Heart left ventricle (tissue), 16 donors: ENCODE data around the gene TMEM126A. TPM values are rescaled to one million over a fixed set of nuclear protein-coding genes. Genes with fewer than 3 reads are reported as not detected.

ENCODE experiments used
- ATAC-seq, 4 donors: fragments of 200-7000 bp; cut with Tn5 transposase; one replicate each; pipeline ENCODE4 v1.9.1; 2020 to 2022; ENCODE audit warnings: moderate library complexity in 4 of 4, mild to moderate bottlenecking in 3 of 4, moderate number of reproducible peaks in 1 of 4
- DNase-seq, 5 donors: peaks; one replicate each; pipeline ENCODE4 v3.0.0-alpha.2; 2020
- H3K27ac ChIP-seq, 12 donors: fragments of 200-600 bp; sonication (generic) in 4 of 12; one replicate each; pipeline versions ENCODE4 v1.5.0 to v1.8.0; 2016 to 2022; ENCODE audit warnings: mild to moderate bottlenecking in 2 of 12
- H3K27me3 ChIP-seq, 9 donors: fragments of 200-600 bp; sonication (generic) in 2 of 9; one replicate each; pipeline versions ENCODE4 v1.5.1 to v1.8.0; 2016 to 2022; ENCODE audit warnings: mild to moderate bottlenecking in 3 of 9
- H3K36me3 ChIP-seq, 9 donors: fragments of 200-600 bp; sonication (generic) in 2 of 9; one replicate each; pipeline versions ENCODE4 v1.5.0 to v1.8.0; 2018 to 2022; ENCODE audit warnings: mild to moderate bottlenecking in 2 of 9
- H3K4me1 ChIP-seq, 12 donors: fragments of 200-600 bp; sonication (generic) in 4 of 12; one replicate each; pipeline versions ENCODE4 v1.5.0 to v1.8.0; 2016 to 2022; ENCODE audit warnings: mild to moderate bottlenecking in 3 of 12
- H3K4me3 ChIP-seq, 12 donors: fragments of 200-600 bp; sonication (generic) in 4 of 12; one replicate each; pipeline versions ENCODE4 v1.5.0 to v1.8.0; 2017 to 2022; ENCODE audit warnings: mild to moderate bottlenecking in 9 of 12, moderate library complexity in 4 of 12
- H3K9me3 ChIP-seq, 12 donors: fragments of 200-600 bp; sonication (generic) in 4 of 12; one replicate each; pipeline versions ENCODE4 v1.5.0 to v1.8.0; 2016 to 2022; ENCODE audit warnings: mild to moderate bottlenecking in 1 of 12
- POLR2A ChIP-seq, 2 donors: fragments of 450-650 bp; IDR thresholded peaks; one replicate each; pipeline ENCODE4 v1.6.1; 2017; ENCODE audit warnings: antibody characterized with exemption in 2 of 2, mild to moderate bottlenecking in 2 of 2, moderate library complexity in 2 of 2
- WGBS, 4 donors: extraction: QIAGEN DNeasy Blood & Tissue Kit in 2 of 4; methylation state at CpG; one replicate each; pipeline versions ENCODE4 v1.1.5 to v1.1.7; 2013 to 2018; 5-methylcytosine and 5-hydroxymethylcytosine counted together
- intact Hi-C, 10 donors: fragments of 100-400 bp; cut with DNase I; formaldehyde crosslinking; loops; one replicate each; pipeline versions ENCODE4 v1.11.1 to v1.14.2; 2022
- polyA plus RNA-seq, 2 donors: library from polyadenylated mRNA; stranded (reverse); fragments of 200-250 nt; gene quantifications; one replicate each; pipeline ENCODE4 v1.2.3, GENCODE V29; 2013
- total RNA-seq, 9 donors: library from RNA; depleted of rRNA in 2 of 9; stranded (reverse); fragments of >200 nt in 2 of 9; fragmentation: NEBNext Ultra II Directional in 3 of 9; extraction: Animal tissue kit (Norgen Biotek cat#: 25700) in 3 of 9; gene quantifications; one replicate each; pipeline versions ENCODE4 v1.1.0 to v1.2.4, GENCODE V29; 2016 to 2023
- TF ChIP-seq, protein P1 (sequence below), 12 donors: fragments of 200-600 bp; sonication (generic) in 4 of 12; IDR thresholded peaks; one replicate each; pipeline versions ENCODE4 v1.5.0 to v1.8.0; 2018 to 2022; ENCODE audit warnings: antibody characterized with exemption in 12 of 12, mild to moderate bottlenecking in 5 of 12
- donor health status: ischemic (EF 13 %, LVEDD 7.1; RV severe dilation, severe dysfunction).
- donor health status: healthy with polysubstance abuse.
- donor health status: DM: no; HTN: yes; CAD: no.
- donor health status: DM: no; HTN: no; CAD: no.
- donor health status: ischemic (EF 25% LVEDD 6.9; RV normal size, moderate dysfunction).
- donor health status: ischemic (EF 25% LVEDD 5.7; RV mildly dilated, moderate dysfunction).
- donor health status: healthy.
- donor health status: DM: yes; HTN: yes; CAD: no.
- donor health status: ischemic (EF 35%, LVEDD 5.7; RV mildly dilated, moderate dysfunction).
- donor health status: nonischemic (EF 11% LVEDD 7.7; RV severe dilation, severe dysfunction).
- donor health status: DM: yes; HTN: yes; CAD: no.
- donor health status: PGD.
- donor health status: ischemic (EF 29% LVEDD 5.4; RV normal size, mild dysfunction).
- donor health status: nonischemic (EF 23%, LVEDD 6.1; RV moderate dilation, normal function).

The TMEM126A gene
- total and polyA plus RNA-seq, 11 donors: 36.3 to 209 (median 73.1) TPM

DNA sequence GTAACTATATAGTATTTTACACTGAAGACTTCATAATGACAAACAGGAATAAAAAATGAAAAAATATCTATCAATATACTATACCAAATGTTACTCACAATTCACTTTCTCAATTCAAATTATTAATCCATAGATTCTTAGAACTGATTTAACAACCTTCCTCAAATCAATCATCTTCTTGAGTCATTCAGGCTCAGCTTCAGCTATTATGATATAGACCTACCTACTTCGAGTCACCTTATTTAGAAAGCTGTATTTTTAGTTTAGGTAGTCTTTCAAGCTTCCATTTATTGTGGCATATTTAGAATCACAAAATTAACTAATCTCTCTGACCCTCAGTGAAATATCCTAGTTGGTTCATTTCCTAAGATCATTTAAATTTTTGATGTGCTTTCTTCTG lies 9.0 kb downstream of the TMEM126A start:
- DNase-seq (no peak), ATAC-seq (no peak)
- H3K9me3 ChIP-seq: no peaks in the 10 kb centered on the region
- peaks cover 0 to 51% (median 43%) of the 10 kb centered on the region in 12 donors for H3K4me1 ChIP-seq
- 81 to 88% (median 86%) methylated on average over 1 of the region's 1 CpG for WGBS, 4 donors
- intact Hi-C loops: no loop called here
- H3K4me3 ChIP-seq: no peak overlapping the region
- TF ChIP-seq, protein P1, sequence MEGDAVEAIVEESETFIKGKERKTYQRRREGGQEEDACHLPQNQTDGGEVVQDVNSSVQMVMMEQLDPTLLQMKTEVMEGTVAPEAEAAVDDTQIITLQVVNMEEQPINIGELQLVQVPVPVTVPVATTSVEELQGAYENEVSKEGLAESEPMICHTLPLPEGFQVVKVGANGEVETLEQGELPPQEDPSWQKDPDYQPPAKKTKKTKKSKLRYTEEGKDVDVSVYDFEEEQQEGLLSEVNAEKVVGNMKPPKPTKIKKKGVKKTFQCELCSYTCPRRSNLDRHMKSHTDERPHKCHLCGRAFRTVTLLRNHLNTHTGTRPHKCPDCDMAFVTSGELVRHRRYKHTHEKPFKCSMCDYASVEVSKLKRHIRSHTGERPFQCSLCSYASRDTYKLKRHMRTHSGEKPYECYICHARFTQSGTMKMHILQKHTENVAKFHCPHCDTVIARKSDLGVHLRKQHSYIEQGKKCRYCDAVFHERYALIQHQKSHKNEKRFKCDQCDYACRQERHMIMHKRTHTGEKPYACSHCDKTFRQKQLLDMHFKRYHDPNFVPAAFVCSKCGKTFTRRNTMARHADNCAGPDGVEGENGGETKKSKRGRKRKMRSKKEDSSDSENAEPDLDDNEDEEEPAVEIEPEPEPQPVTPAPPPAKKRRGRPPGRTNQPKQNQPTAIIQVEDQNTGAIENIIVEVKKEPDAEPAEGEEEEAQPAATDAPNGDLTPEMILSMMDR (IDR thresholded peaks at IDR 0.05): no peak
- TF ChIP-seq POLR2A (IDR thresholded peaks at IDR 0.05): no peak
- H3K27ac ChIP-seq: no peak overlapping the region
- H3K36me3 ChIP-seq: peaks cover 0 to 96% (median 75%) of the 10 kb centered on the region in 9 donors
- H3K27me3 ChIP-seq: no peaks in the 10 kb centered on the region

DNA sequence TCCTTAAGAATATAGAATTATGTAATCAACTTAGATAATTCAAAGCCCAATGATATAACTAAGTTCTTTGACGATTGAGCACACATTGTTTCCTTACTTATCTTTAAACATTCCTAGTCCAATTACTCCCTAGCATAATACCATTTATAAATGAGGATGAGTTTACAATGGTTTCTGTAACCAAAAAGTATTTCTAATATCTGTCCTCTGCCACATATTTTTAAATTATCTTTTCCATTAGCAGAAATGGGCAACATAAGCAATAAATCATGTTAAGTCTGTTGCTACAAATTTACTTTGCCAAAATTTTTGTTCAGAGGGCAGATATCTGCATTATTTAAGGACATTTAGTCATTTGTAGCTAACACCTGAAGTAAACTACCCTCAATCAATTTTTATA lies 10.4 kb downstream of the TMEM126A start:
- WGBS, 4 donors: 20 to 29% (median 24%) methylated on average over 1 of the region's 1 CpG
- Histone ChIP-seq H3K36me3 (peaks cover 0 to 98% (median 85%) of the 10 kb centered on the region in 9 donors), H3K4me3 (no peak overlapping the region), H3K27me3 (no peaks in the 10 kb centered on the region), H3K9me3 (no peaks in the 10 kb centered on the region), H3K27ac (no peak overlapping the region), H3K4me1 (peaks cover 0 to 61% (median 56%) of the 10 kb centered on the region in 12 donors)
- ATAC-seq: no peak
- DNase-seq: no peak
- intact Hi-C loops: no loop called here
- TF ChIP-seq, protein P1 (IDR thresholded peaks at IDR 0.05): no peak
- no peak for TF ChIP-seq POLR2A (IDR thresholded peaks at IDR 0.05)

DNA sequence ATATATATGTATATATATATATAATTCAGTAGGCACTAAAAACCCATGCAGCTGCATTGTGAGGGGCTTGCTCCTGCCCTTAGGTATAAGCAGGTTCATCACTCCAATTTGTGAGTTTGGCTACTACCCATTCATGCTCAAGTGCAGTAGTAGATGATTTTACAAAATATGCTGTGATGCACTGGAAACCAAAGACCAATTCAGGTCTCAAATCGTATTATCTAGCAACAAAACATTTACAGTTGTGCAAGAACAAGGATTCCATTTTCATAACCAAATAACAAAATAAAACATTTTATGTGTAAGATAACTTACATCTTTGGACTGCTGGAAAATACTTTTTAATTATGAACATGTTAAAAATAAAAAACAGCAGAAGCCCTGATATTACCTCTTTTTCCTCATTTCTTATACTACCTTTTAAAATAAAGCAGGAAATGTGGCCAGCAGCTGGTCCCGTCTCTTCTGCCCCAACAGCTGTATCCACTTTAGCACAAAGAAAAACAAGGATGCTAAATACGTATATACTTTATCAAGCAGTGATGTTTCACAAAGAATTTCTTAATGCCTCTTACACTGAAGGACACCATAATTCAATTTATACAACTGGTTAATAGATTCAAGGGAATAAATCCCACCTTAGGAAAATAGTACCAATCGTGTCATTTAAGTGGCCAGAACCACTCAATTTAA lies 14.4 kb downstream of the TMEM126A start:
- peaks cover 0 to 66% (median 59%) of the 10 kb centered on the region in 12 donors for H3K4me1 ChIP-seq
- DNase-seq (no peak), ATAC-seq (no peak)
- intact Hi-C loops: loop anchor here in 8 of 10 donors (2.0 to 10.0 kb wide), 3 partner anchors 13 to 67 kb away; partner anchors contain the start of genes DLG2 (in 6 of the 8) and TMEM126B (in 6 of the 8)
- 5 to 10% (median 8%) methylated on average over 4 of the region's 4 CpGs for WGBS, 4 donors
- peak overlapping the region in 1 of 12 donors; percentile 96 for H3K27ac ChIP-seq
- no peaks in the 10 kb centered on the region for H3K9me3 ChIP-seq
- peak overlapping the region; percentile 71 to 94 (median 88) for H3K4me3 ChIP-seq
- H3K27me3 ChIP-seq: no peaks in the 10 kb centered on the region
- TF ChIP-seq, protein P1 (IDR thresholded peaks at IDR 0.05): no peak
- no peak for TF ChIP-seq POLR2A (IDR thresholded peaks at IDR 0.05)
- H3K36me3 ChIP-seq: peaks cover 0 to 62% (median 47%) of the 10 kb centered on the region in 9 donors

DNA sequence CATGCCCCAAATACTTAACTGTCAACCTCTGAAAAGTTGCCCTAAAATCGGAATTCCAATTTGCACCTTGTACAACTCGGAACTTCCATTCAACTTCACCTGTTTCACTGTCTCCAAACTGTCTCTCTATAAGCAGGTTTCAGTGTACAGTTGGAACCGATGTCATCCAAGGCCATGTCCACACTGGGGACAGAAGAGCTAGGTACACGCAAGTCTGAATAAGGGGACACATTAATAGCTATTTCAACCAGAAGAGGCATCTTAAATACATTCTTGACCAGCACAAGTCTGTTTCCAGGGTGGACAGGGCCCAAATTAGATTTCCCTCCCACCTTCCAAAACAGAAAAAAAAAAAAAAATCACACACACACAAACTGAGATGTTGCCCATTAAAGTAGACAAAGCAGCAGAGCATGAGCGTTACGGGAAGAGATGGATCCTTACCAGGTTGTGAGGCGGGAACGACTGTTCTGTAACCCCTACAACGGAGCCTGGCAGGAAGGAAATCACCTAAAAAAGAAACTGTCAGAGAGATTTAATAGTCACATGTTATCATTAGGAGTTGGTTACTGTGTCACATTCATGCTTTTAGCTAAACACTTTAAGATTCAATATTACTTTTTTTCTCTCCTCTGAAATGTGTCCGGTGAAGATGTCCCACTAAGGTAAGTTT lies 15.4 kb downstream of the TMEM126A start:
- no peaks in the 10 kb centered on the region for H3K9me3 ChIP-seq
- no peak for ATAC-seq
- intact Hi-C loops: loop anchor here in 8 of 10 donors (2.0 to 10.0 kb wide), 3 partner anchors 14 to 68 kb away; partner anchors contain the start of genes DLG2 (in 6 of the 8) and TMEM126B (in 6 of the 8)
- peaks cover 0 to 51% (median 38%) of the 10 kb centered on the region in 9 donors for H3K36me3 ChIP-seq
- H3K4me3 ChIP-seq: peak overlapping the region; percentile 71 to 94 (median 88)
- H3K27ac ChIP-seq: peak overlapping the region in 11 of 12 donors; percentile 93 to 99 (median 97)
- no peak for DNase-seq
- H3K4me1 ChIP-seq: peaks cover 0 to 58% (median 51%) of the 10 kb centered on the region in 12 donors
- no peaks in the 10 kb centered on the region for H3K27me3 ChIP-seq
- 3 to 5% (median 4%) methylated on average over 10 of the region's 10 CpGs for WGBS, 4 donors
- no peak for TF ChIP-seq POLR2A (IDR thresholded peaks at IDR 0.05)
